ENCODE results near the gene AHDC1. TPM values are rescaled to one million over a fixed set of nuclear protein-coding genes. Genes with fewer than 3 reads are reported as not detected.
A peak's percentile ranks its signal among the peaks of the same experiment; 100 is the strongest.
"Not testable (repeated sequence)": the region's sequence is repeated elsewhere in the genome, so short reads cannot be mapped to it uniquely, and the experiment has no call there.

The AHDC1 gene
- total RNA-seq, 4 donors from 2014 or later: 14.7 to 54.3 (median 35.4) TPM

DNA sequence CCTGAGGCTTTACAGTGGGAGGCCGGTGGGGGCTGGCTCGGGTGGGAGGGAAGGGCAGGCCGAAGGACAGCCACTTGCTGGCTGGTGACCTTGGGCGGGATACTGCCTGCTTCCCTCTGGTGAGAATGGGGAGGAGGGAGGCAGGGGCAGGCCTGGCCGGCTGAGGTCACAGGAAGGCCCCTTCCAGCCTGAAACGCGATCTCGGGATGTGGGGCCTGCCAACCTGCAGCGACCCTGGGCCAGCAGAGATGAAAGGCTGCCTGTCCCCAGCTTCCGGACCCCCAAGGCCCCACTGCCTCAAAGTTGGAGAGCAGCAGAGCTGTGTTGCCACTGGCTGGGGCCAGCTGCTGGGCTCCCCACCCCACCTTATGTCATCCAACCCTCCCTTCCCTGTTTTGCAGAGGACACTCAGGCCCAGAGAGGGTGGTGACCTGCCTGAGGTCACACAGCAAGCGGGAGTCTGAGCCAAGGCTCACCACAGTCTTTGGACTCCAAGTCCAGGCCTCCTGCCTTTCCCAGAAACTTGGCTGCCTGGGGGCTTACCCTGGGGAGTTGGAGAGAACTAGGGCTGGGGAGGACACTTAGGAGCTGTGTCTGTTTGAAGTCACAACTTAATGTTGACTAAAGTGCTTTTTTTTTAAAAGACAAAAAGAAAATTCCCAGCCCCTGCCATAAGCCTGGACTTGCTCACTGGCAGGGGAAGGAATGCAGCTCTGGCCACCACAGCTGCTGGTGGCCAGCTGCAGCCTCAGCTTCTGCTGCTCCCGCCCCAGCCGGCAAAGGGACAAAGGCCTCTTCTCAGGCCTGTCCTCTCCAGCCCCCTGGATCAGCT, 99.1 kb downstream of the AHDC1 start:
- intact Hi-C loops (cut with DNase I): no loop called here
- Histone ChIP-seq H3K27ac (replicated peaks in 1 of 4) (peak overlapping the region; percentile 90 to 95 (median 94)), H3K36me3 (no peaks in the 10 kb centered on the region), H3K27me3 (no peaks in the 10 kb centered on the region), H3K4me1 (peaks cover 28 to 41% (median 33%) of the 10 kb centered on the region in 4 donors), H3K9me3 (no peaks in the 10 kb centered on the region), H3K4me3 (peak overlapping the region in 3 of 4 donors; percentile 10 to 33 (median 18))
- no peak for DNase-seq (ENCODE audit: extremely low spot score)
- TF ChIP-seq POLR2AphosphoS5 (IDR thresholded peaks at IDR 0.05): peak in 1 of 2 donors; percentile 26
- TF ChIP-seq EP300 (IDR thresholded peaks at IDR 0.05): no peak
- WGBS: 17% methylated on average over 6 of the region's 13 CpGs

DNA sequence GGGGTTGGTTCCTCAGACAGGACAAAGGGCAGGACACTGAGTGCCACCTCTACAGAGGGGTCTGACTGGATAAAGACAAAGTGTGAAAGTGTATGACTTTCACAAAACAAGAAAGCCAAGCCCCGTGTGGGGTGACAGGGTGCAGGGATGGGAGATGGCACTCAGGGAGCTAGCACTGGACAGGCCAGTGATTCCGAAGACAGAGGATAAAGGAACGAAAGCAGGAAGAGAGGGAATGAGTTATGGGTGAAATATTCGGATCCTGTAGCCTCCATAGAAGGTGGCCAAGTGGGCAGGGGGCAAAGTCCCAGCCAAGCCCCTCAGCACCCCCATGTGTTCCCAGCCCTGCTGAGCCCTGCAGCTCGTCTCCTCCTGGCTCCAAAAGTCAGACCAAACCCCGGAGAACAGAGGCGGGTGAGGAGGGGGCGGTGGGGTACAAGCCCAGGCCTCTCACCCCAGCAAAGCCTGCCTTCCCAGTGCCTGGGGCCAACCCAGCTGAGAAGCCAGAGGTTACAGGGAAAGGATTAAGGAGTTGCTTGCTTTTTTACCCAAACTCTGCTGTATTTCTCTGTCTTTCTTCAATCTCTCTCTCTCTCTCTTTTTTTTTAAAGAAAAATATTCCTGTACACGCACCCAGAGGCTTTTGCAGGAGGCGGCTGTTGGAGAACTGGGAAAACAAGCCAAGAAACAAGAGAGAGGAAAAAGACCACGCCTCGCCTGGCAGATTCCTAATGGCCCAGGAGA, 99.9 kb downstream of the AHDC1 start:
- no peaks in the 10 kb centered on the region for H3K9me3 ChIP-seq
- DNase-seq (ENCODE audit: extremely low spot score): no peak
- no peaks in the 10 kb centered on the region for H3K27me3 ChIP-seq
- H3K27ac ChIP-seq (replicated peaks in 1 of 4): peak overlapping the region; percentile 90 to 95 (median 94)
- intact Hi-C loops (cut with DNase I): no loop called here
- H3K36me3 ChIP-seq: no peaks in the 10 kb centered on the region
- H3K4me3 ChIP-seq: peak overlapping the region; percentile 10 to 33 (median 24)
- H3K4me1 ChIP-seq: peaks cover 27 to 41% (median 30%) of the 10 kb centered on the region in 4 donors
- 31% methylated on average over 11 of the region's 12 CpGs for WGBS
- TF ChIP-seq POLR2A (IDR thresholded peaks at IDR 0.05; ENCODE audit: low read depth): no peak
- TF ChIP-seq POLR2AphosphoS5 (IDR thresholded peaks at IDR 0.05): no peak

DNA sequence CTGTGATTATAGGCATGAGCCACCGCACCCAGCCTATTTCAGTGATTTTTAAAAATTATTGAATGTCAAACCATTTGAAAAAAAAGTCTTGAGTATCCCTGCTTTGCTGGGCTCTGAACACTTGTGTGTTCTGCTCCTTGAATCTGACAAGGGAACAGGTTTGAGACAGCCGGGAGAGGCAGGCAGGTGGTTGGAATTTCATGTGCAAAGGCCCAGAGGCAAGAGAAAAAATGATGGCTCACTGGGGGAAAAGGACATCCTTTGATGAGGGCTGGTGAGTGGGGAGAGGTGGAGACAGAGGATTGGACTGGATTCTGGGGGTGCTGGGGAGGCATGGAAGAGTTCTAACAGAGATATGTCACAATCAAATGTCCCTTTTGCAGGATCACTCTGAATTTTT, 100.9 kb downstream of the AHDC1 start:
- no peaks in the 10 kb centered on the region for H3K36me3 ChIP-seq
- no peaks in the 10 kb centered on the region for H3K27me3 ChIP-seq
- H3K9me3 ChIP-seq: no peaks in the 10 kb centered on the region
- peaks cover 27 to 36% (median 30%) of the 10 kb centered on the region in 4 donors for H3K4me1 ChIP-seq
- intact Hi-C loops (cut with DNase I): no loop called here
- H3K4me3 ChIP-seq: no peak overlapping the region
- no peak for DNase-seq (ENCODE audit: extremely low spot score)
- WGBS: 91% methylated on average over 2 of the region's 2 CpGs
- TF ChIP-seq, protein P1, sequence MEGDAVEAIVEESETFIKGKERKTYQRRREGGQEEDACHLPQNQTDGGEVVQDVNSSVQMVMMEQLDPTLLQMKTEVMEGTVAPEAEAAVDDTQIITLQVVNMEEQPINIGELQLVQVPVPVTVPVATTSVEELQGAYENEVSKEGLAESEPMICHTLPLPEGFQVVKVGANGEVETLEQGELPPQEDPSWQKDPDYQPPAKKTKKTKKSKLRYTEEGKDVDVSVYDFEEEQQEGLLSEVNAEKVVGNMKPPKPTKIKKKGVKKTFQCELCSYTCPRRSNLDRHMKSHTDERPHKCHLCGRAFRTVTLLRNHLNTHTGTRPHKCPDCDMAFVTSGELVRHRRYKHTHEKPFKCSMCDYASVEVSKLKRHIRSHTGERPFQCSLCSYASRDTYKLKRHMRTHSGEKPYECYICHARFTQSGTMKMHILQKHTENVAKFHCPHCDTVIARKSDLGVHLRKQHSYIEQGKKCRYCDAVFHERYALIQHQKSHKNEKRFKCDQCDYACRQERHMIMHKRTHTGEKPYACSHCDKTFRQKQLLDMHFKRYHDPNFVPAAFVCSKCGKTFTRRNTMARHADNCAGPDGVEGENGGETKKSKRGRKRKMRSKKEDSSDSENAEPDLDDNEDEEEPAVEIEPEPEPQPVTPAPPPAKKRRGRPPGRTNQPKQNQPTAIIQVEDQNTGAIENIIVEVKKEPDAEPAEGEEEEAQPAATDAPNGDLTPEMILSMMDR (IDR thresholded peaks at IDR 0.05): no peak
- TF ChIP-seq POLR2A (IDR thresholded peaks at IDR 0.05; ENCODE audit: low read depth): no peak
- no peak for TF ChIP-seq POLR2AphosphoS5 (IDR thresholded peaks at IDR 0.05)
- TF ChIP-seq EP300 (IDR thresholded peaks at IDR 0.05): no peak
- peak overlapping the region; percentile 90 to 95 (median 94) for H3K27ac ChIP-seq (replicated peaks in 1 of 4)

DNA sequence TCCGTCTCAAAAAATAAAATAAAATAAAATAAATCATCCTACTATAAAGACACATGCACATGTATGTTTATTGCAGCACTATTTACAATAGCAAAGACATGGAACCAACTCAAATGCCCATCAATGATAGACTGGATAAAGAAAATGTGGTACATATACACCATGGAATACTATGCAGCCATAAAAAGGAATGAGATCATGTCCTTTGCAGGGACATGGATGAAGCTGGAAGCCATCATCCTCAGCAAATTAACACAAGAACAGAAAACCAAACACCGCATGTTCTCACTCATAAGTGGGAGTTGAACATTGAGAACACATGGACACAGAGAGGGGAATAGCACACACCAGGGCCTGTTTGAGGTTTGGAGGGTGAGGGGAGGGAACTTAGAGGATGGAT, 102.8 kb downstream of the AHDC1 start:
- intact Hi-C loops (cut with DNase I): not testable (repeated sequence)

DNA sequence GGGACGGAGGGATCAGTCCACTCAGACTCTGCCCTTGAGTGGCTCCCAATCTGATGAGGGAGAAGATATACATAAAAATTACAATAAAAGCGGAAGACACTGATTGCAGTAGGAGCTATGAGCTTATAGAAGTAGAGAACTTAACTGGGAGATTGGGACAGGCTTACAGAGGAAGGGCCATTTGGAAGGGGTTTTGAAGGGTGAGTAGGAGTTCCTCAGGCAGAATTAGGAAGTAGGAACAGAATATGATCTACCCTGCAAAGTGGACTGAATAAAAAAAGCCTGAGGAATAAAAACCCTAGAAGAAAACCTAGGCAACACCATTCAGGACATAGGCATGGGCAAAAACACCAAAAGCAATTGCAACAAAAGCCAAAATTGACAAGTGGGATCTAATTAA, 104.8 kb downstream of the AHDC1 start:
- H3K36me3 ChIP-seq: no peaks in the 10 kb centered on the region
- intact Hi-C loops (cut with DNase I): no loop called here

More for the DNA sequence above, 102.8 kb downstream of the AHDC1 start:
- not testable (repeated sequence) for DNase-seq (ENCODE audit: extremely low spot score); H3K36me3 ChIP-seq; H3K9me3 ChIP-seq; H3K27ac ChIP-seq (replicated peaks in 1 of 4); H3K27me3 ChIP-seq; H3K4me3 ChIP-seq
- peaks cover 32 to 48% (median 41%) of the 10 kb centered on the region in 4 donors for H3K4me1 ChIP-seq
- WGBS: 93% methylated on average over 2 of the region's 2 CpGs

More for the DNA sequence above, 104.8 kb downstream of the AHDC1 start:
- H3K4me3 ChIP-seq: no peak overlapping the region
- no peaks in the 10 kb centered on the region for H3K9me3 ChIP-seq
- H3K4me1 ChIP-seq: peaks cover 18 to 28% (median 24%) of the 10 kb centered on the region in 4 donors
- TF ChIP-seq POLR2A (IDR thresholded peaks at IDR 0.05; ENCODE audit: low read depth) (no peak), POLR2AphosphoS5 (IDR thresholded peaks at IDR 0.05) (no peak), EP300 (IDR thresholded peaks at IDR 0.05) (no peak)
- TF ChIP-seq, protein P1 (IDR thresholded peaks at IDR 0.05): no peak
- DNase-seq (ENCODE audit: extremely low spot score): no peak
- no peaks in the 10 kb centered on the region for H3K27me3 ChIP-seq
- H3K27ac ChIP-seq (replicated peaks in 1 of 4): no peak overlapping the region
- 100% methylated on average over 2 of the region's 2 CpGs for WGBS

Data from esophagus muscularis mucosa (tissue), 4 donors.